Measurements from ENCODE around the gene MRGPRE.

DNA sequence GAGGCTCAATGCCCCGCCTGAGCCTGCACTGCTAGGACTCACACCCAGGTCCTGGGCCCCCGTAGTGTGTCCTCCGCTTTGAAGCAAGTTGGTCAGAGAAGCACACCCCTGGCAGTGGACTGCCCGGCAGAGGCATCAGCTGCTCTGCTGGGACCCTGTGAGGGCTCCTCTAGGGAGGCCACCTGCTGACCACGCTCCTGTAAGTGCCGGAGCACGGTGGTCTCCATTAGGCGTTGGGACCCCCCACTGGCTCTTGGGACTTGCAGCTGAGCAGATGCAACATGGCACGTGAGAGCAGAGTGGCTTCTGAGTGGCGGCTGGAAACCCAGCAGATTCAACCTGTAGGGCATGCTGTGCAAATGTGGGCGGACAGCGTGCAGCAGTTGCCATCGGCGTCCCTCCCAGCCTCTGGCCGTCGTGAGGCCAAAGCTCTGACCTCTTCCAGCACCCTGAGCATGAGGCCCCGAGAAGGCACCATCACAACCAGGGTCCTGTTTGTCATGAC lies 30.5 kb downstream of the MRGPRE start:
- TF ChIP-seq, protein P1, sequence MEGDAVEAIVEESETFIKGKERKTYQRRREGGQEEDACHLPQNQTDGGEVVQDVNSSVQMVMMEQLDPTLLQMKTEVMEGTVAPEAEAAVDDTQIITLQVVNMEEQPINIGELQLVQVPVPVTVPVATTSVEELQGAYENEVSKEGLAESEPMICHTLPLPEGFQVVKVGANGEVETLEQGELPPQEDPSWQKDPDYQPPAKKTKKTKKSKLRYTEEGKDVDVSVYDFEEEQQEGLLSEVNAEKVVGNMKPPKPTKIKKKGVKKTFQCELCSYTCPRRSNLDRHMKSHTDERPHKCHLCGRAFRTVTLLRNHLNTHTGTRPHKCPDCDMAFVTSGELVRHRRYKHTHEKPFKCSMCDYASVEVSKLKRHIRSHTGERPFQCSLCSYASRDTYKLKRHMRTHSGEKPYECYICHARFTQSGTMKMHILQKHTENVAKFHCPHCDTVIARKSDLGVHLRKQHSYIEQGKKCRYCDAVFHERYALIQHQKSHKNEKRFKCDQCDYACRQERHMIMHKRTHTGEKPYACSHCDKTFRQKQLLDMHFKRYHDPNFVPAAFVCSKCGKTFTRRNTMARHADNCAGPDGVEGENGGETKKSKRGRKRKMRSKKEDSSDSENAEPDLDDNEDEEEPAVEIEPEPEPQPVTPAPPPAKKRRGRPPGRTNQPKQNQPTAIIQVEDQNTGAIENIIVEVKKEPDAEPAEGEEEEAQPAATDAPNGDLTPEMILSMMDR (IDR thresholded peaks at IDR 0.05; ENCODE audit: low read depth, low read length, missing input control) = no peak
- no peak for TF ChIP-seq RAD21 (IDR thresholded peaks at IDR 0.05)
- no peak for TF ChIP-seq SP1 (IDR thresholded peaks at IDR 0.05)
- TF ChIP-seq TAF1 (conservative IDR thresholded peaks at IDR 0.05) = no peak
- TF ChIP-seq, protein P2, sequence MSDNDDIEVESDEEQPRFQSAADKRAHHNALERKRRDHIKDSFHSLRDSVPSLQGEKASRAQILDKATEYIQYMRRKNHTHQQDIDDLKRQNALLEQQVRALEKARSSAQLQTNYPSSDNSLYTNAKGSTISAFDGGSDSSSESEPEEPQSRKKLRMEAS (IDR thresholded peaks at IDR 0.05) = no peak
- TF ChIP-seq YY1 (IDR thresholded peaks at IDR 0.05) = no peak
- TF ChIP-seq, protein P3, sequence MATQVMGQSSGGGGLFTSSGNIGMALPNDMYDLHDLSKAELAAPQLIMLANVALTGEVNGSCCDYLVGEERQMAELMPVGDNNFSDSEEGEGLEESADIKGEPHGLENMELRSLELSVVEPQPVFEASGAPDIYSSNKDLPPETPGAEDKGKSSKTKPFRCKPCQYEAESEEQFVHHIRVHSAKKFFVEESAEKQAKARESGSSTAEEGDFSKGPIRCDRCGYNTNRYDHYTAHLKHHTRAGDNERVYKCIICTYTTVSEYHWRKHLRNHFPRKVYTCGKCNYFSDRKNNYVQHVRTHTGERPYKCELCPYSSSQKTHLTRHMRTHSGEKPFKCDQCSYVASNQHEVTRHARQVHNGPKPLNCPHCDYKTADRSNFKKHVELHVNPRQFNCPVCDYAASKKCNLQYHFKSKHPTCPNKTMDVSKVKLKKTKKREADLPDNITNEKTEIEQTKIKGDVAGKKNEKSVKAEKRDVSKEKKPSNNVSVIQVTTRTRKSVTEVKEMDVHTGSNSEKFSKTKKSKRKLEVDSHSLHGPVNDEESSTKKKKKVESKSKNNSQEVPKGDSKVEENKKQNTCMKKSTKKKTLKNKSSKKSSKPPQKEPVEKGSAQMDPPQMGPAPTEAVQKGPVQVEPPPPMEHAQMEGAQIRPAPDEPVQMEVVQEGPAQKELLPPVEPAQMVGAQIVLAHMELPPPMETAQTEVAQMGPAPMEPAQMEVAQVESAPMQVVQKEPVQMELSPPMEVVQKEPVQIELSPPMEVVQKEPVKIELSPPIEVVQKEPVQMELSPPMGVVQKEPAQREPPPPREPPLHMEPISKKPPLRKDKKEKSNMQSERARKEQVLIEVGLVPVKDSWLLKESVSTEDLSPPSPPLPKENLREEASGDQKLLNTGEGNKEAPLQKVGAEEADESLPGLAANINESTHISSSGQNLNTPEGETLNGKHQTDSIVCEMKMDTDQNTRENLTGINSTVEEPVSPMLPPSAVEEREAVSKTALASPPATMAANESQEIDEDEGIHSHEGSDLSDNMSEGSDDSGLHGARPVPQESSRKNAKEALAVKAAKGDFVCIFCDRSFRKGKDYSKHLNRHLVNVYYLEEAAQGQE (IDR thresholded peaks at IDR 0.05) = no peak
- TF ChIP-seq RXRA (IDR thresholded peaks at IDR 0.05) = no peak
- no peak for TF ChIP-seq FOXA1 (IDR thresholded peaks at IDR 0.05)
- TF ChIP-seq, protein P4, sequence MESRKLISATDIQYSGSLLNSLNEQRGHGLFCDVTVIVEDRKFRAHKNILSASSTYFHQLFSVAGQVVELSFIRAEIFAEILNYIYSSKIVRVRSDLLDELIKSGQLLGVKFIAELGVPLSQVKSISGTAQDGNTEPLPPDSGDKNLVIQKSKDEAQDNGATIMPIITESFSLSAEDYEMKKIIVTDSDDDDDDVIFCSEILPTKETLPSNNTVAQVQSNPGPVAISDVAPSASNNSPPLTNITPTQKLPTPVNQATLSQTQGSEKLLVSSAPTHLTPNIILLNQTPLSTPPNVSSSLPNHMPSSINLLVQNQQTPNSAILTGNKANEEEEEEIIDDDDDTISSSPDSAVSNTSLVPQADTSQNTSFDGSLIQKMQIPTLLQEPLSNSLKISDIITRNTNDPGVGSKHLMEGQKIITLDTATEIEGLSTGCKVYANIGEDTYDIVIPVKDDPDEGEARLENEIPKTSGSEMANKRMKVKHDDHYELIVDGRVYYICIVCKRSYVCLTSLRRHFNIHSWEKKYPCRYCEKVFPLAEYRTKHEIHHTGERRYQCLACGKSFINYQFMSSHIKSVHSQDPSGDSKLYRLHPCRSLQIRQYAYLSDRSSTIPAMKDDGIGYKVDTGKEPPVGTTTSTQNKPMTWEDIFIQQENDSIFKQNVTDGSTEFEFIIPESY (IDR thresholded peaks at IDR 0.05) = no peak
